K562 (cell line): ENCODE measurements around the gene XPO6. TPM values are rescaled to one million over a fixed set of nuclear protein-coding genes. Genes with fewer than 3 reads are reported as not detected.

ENCODE experiments used
- AFF4 ChIP-seq: sonication (generic); formaldehyde crosslinking; IDR thresholded peaks from 2 replicates; pipeline ENCODE4 v1.8.0; 2023; ENCODE audit warnings: mild to moderate bottlenecking, missing genetic modification reagents
- CBFA2T3 ChIP-seq: fragments of 450-650 bp; IDR thresholded peaks from 2 replicates; pipeline ENCODE4 v1.6.1; 2017
- CC2D1A ChIP-seq: fragments of 450-650 bp; IDR thresholded peaks from 2 replicates; pipeline ENCODE4 v1.6.1; 2017; ENCODE audit warnings: mild to moderate bottlenecking
- COPS2 ChIP-seq: fragments of 450-650 bp; conservative IDR thresholded peaks from 2 replicates; pipeline ENCODE4 v1.6.1; 2016; ENCODE audit warnings: mild to moderate bottlenecking, moderate library complexity
- CUX1 ChIP-seq: fragments of 200-800 bp; sonication (Bioruptor generic); IDR thresholded peaks from 2 replicates; pipeline ENCODE4 v1.6.1; 2016; ENCODE audit warnings: missing genetic modification characterization, missing compliant biosample characterization
- GABPA ChIP-seq: fragments of 200-800 bp; sonication (Bioruptor generic); conservative IDR thresholded peaks from 2 replicates; pipeline ENCODE4 v1.6.1; 2016; ENCODE audit warnings: low read depth, missing genetic modification characterization, missing compliant biosample characterization
- HINFP ChIP-seq: fragments of 450-650 bp; conservative IDR thresholded peaks from 2 replicates; pipeline ENCODE4 v1.6.1; 2016; ENCODE audit warnings: missing genetic modification characterization, low read depth, mild to moderate bottlenecking, control low read depth, missing compliant biosample characterization
- KAT8 ChIP-seq: fragments of 450-650 bp; IDR thresholded peaks from 2 replicates; pipeline ENCODE4 v1.6.1; 2016; ENCODE audit warnings: low read depth, mild to moderate bottlenecking
- KDM4B ChIP-seq, 2 experiments: fragments of 450-650 bp in 1 of 2; sonication (generic) in 1 of 2; IDR thresholded peaks; 2 replicates each; pipeline ENCODE4 v1.6.1; 2016 to 2017; ENCODE audit warnings: borderline replicate concordance in 2 of 2, antibody characterized with exemption in 1 of 2, low read depth in 1 of 2, mild to moderate bottlenecking in 1 of 2
- MBD2 ChIP-seq: sonication (generic); IDR thresholded peaks from 2 replicates; pipeline ENCODE4 v1.6.1; 2016; ENCODE audit warnings: low read depth, borderline replicate concordance
- NCOR1 ChIP-seq: fragments of 450-650 bp; IDR thresholded peaks from 2 replicates; pipeline ENCODE4 v1.6.1; 2016; ENCODE audit warnings: mild to moderate bottlenecking, moderate library complexity
- NELFE ChIP-seq: IDR thresholded peaks from 2 replicates; pipeline ENCODE4 v1.6.1; 2011; ENCODE audit warnings: mild to moderate bottlenecking; ENCODE audit not compliant: insufficient read depth, insufficient read length
- SRF ChIP-seq, 2 experiments: fragments of 250-450, 450-650 bp in 1 of 2; sonication (Bioruptor Pico) in 1 of 2; sonication (generic) in 1 of 2; formaldehyde crosslinking; IDR thresholded peaks; 2 replicates each; pipeline versions ENCODE4 v1.5.0 to v1.5.1; 2020 to 2022; ENCODE audit warnings: mild to moderate bottlenecking in 1 of 2, missing genetic modification reagents in 1 of 2
- TAF1 ChIP-seq: IDR thresholded peaks from 2 replicates; pipeline ENCODE4 v1.6.1; 2011; ENCODE audit warnings: mild to moderate bottlenecking, low read length, moderate library complexity; ENCODE audit not compliant: insufficient read depth, control insufficient read depth, severe bottlenecking; ENCODE audit errors: extremely low read depth
- TCF3 ChIP-seq: sonication (generic); formaldehyde crosslinking; IDR thresholded peaks from 2 replicates; pipeline ENCODE4 v1.4.0; 2020; ENCODE audit warnings: mild to moderate bottlenecking, missing genetic modification reagents
- ZNF561 ChIP-seq: fragments of 450-650 bp; formaldehyde crosslinking; conservative IDR thresholded peaks from 2 replicates; pipeline ENCODE4 v1.4.0; 2020; ENCODE audit warnings: mild to moderate bottlenecking, moderate library complexity
- ZNF77 ChIP-seq: fragments of 250-450 bp; sonication (Bioruptor Pico); IDR thresholded peaks from 2 replicates; pipeline ENCODE4 v1.5.0; 2020
- ZSCAN32 ChIP-seq: fragments of 450-650 bp; formaldehyde crosslinking; IDR thresholded peaks from 2 replicates; pipeline ENCODE4 v1.4.0; 2020; ENCODE audit warnings: mild to moderate bottlenecking, moderate library complexity
- polyA plus RNA-seq, 8 experiments: library from polyadenylated mRNA; depleted of rRNA in 4 of 8; stranded (reverse) in 5 of 8; unstranded in 3 of 8; fragments of >200 nt; fragmentation: Nextera tagmentation in 2 of 8; fragmentation: Illumina TruSeq in 1 of 8; extraction: Ambion mirVana in 2 of 8; extraction: Trizol in 1 of 8; gene quantifications; 2 replicates each; pipeline versions ENCODE4 v1.2.1 to v1.2.3, GENCODE V29; 2011 to 2014; ENCODE audit warnings: inconsistent platforms in 1 of 8, missing spikeins in 1 of 8
- total RNA-seq, 7 experiments: library from RNA; depleted of rRNA in 6 of 7; stranded (reverse); fragments of >200 nt in 6 of 7; fragmentation: Illumina TruSeq in 2 of 7; extraction: Trizol in 2 of 7; gene quantifications; 2 replicates each; pipeline versions ENCODE4 v1.2.1 to v1.2.3, GENCODE V29; 2011 to 2021; ENCODE audit warnings: low replicate concordance in 1 of 7

Gene XPO6
- total and polyA plus RNA-seq, 9 of the 15 experiments (the other 6 are each of a cell fraction or from before 2014, with no cell fraction given), result 11.2 to 196 (median 119) TPM

GRCh38 chr16:28211758-28212531 is at the start of gene XPO6 (continued):
- TF ChIP-seq TAF1 (peak; percentile 76), ZNF77 (CRISPR knock-in tag) (no peak), CC2D1A (no peak), CBFA2T3 (no peak), CUX1 (CRISPR knock-in tag) (no peak), ZSCAN32 (CRISPR knock-in tag) (no peak), GABPA (tag) (peak; percentile 92), HINFP (no peak), KAT8 (no peak), NCOR1 (no peak), KDM4B (IDR thresholded peaks at IDR 0.05; ENCODE audit: borderline replicate concordance in 2 of 2, low read depth in 1 of 2) (peak in 1 of 2 experiments; percentile 84; a peak in 2 of 4 replicates), TCF3 (CRISPR knock-in tag) (no peak), AFF4 (CRISPR knock-in tag) (no peak), ZNF561 (CRISPR knock-in tag) (no peak), COPS2 (no peak), SRF (CRISPR knock-in tag; IDR thresholded peaks at IDR 0.05) (peak in 1 of 2 experiments; percentile 79; a peak in 2 of 4 replicates), MBD2 (peak; percentile 67), NELFE (no peak)
